ENCODE measurements around the gene CREB3L4.

CREB3L4 gene

DNA sequence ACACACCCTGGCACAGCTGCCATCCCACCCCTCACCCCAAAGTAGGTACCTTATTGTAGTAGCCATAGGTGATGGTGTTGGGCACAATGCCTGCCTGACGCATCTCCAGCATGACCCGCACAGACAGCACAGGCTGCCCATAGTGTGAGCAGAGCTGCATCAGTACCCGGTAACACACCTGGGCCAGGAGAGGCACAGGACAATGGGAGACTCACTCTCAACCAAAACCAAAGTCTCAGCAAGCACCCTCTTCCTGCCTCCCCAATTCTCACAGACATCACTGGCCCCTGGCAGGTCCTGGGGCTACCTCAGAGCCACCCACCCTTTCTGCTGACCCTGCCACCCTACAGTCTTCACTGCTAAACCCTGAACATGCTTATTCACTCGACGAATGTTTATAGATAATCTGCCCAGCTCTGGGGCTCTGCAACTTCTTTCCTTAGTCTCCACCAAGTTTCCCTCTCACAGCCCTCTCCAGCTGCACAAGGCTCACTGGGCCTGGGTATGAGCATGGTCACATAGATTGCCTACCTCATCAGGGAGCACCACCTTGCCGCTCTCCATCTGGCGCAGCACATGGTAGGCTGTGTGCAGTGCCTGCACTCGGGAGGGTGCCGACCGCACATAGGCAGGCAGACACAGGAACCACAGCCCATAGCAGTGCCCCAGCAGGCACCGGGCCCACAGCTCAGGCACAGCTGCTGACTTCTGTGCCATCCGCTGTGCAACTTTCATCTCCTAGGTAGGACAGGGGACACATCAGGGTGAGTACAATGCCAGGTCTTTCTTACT, 31.5 kb upstream of the CREB3L4 start:
- in situ Hi-C loops (cut with MboI; ENCODE audit: low sequenced_read_pairs), result no loop called here

DNA sequence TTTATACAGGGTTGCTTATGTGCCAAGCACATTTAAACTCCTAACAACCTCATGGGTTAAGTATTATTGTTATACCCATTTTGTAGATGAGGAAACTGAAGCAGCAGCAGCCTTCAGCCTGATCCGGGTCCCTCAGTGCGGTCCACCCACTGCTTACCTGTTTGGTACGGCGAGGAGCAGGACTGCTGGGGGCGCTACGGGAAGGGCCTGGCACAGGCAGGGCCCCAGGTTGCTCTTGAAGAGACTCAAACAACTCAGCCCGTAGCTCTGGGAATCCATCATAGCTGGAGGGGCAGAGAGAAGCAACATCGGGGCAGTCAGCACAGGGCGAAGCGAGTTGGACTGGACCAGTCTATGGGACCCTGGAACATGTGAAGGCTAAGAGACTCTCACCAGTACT, 30.4 kb upstream of the CREB3L4 start:
- in situ Hi-C loops (cut with MboI; ENCODE audit: low sequenced_read_pairs), result no loop called here

DNA sequence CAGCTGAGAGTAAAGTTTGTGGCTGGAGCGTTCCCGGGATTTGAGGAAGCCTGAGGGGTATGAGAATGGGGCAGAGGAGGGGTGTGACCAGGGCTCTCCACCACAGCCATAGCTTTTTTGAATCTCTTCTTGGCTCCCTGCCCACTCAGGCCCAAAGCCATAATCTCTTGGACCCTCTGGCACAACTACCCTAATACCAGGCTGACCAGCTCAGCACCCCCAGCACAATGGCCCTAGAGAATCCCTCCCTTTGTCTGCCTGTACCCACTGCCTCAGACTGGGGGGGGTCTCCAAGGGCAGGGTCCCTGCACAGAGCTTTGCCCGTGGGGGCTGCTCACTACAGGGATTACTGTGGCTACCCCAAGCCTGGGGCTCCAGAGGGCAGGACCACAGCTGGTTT, 28.7 kb upstream of the CREB3L4 start:
- in situ Hi-C loops (cut with MboI; ENCODE audit: low sequenced_read_pairs), result no loop called here

- in situ Hi-C loops (cut with MboI; ENCODE audit: low sequenced_read_pairs), result no loop called here
Measured at GRCh38 chr1:153939476-153939875, 28.2 kb upstream of the CREB3L4 start.

GRCh38 chr1:153940756-153941155, 26.9 kb upstream of the CREB3L4 start:
- in situ Hi-C loops (cut with MboI; ENCODE audit: low sequenced_read_pairs), result no loop called here

GRCh38 chr1:153941826-153942725, 25.6 kb upstream of the CREB3L4 start:
- in situ Hi-C loops (cut with MboI; ENCODE audit: low sequenced_read_pairs), result no loop called here

DNA sequence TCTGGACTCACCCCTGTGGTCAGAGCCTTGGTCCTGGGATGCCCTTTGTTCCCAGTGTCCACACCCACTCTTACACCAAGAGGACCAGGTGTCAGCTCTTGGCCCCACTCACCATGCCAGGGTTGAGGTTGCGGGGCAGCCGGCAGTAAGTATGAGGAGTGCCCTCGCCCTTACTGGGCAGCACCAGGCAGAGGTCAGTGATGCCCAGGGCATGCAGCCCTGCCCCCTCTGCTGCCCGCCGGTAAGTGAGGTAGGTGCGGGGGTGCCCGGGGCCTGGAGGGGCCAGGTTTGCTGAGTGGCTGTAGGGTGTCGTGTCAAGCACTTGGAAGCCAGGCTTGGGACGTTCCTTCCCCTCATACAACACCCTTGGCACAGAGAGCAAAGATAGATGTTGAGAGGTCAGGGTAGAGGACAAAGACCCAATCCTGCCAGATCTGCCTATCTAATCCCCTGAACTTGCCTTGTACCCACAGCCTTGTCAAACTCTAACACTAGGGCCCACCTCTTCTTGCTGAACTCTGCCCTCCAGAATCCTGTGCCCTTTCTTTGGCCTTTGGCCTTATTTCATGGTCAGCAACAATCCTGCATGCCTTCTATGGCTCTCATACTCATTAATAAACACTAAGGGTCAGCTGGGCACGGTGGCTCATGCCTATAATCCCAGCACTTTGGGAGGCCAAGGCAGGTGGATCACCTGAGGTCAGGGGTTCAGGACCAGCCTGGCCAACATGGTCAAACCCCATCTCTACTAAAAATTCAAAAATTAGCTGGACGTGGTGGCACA, 24.7 kb upstream of the CREB3L4 start:
- in situ Hi-C loops (cut with MboI; ENCODE audit: low sequenced_read_pairs), result no loop called here

DNA sequence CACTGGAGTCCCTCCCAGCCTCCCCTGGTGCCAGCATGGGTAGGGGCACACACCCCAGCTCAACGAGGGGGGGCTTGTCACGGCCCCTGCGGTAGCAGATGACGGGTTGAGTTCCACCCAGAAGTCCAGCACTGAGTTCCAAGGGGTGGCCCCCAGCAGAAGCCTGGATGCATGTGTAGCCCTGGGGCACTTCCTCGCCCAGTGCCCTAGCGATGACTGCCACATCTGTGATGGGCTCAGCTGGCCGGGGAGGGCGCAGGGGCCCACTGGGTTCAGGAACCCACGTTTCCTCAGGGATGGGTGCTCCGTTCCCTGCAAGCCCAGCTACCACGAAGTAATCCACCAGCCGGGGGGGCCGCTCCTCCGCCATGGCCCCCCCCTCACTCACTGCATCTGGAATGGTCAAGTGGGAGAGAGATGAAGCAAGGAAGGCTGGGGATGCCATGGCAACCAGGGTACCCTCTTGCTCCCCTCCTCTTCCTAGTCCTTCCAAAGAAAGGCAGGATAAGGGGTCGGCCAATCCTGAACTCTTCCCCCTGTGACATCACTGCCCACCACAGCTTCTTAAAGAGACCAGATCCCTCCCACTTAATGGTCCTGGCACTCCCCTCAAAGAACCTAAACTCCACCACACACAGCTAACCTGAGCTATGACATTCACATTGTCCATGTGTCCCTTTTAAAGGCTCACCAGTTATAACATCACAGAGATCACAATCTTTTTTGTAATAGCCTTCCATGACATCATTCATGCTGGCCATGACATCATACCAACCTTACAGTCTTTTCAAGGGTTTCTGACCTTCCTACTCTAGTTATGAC, 23.5 kb upstream of the CREB3L4 start:
- in situ Hi-C loops (cut with MboI; ENCODE audit: low sequenced_read_pairs), result no loop called here

DNA sequence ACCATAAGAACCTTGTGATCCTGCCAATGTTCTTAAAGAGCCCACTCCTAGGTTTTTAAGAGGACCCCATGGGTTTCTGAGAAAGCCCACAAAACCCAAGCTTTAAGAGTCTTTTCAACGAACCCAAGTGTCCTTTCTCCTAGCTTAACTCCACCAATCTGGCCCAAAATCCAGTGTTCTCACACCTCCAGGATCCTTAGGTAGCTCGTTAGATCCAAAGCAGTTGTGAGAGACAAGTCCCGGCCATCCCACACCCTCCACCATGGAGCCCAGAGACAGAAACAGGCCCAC, 22.9 kb upstream of the CREB3L4 start:
- in situ Hi-C loops (cut with MboI; ENCODE audit: low sequenced_read_pairs), result no loop called here

DNA sequence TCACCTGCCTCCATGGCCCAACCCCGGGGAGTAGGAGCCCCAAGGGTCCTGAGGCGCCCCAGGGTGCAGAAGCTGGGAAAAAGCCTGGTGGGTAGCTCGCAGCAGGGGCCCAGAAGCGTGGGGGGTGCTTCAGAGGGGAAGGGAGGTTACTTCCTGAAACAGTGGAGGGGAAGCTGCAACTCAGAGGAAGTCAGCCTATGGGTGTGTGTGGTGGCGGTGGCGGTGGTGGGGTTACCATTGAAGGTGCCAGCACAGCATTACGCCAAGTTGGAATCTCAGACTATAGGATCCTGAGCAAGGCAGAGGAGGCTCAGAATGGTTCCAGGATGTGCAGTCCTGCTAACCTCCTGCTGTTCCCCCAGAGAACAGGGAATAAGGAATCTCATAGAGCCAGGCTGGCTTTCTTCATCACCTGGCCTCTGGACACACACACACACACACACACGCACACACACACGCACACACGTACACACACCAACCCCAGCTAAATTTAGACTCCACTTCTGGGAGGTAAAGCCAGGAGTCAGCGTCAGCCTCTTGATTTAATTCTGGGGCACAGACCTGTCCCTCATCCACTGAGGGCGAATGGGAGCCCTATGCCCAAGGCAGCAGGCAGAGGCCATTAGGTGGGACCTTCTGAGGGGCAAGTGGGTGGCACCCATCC, 22.4 kb upstream of the CREB3L4 start:
- in situ Hi-C loops (cut with MboI; ENCODE audit: low sequenced_read_pairs), result no loop called here

GRCh38 chr1:153945795-153946621, 21.7 kb upstream of the CREB3L4 start:
- in situ Hi-C loops (cut with MboI; ENCODE audit: low sequenced_read_pairs), result no loop called here

DNA sequence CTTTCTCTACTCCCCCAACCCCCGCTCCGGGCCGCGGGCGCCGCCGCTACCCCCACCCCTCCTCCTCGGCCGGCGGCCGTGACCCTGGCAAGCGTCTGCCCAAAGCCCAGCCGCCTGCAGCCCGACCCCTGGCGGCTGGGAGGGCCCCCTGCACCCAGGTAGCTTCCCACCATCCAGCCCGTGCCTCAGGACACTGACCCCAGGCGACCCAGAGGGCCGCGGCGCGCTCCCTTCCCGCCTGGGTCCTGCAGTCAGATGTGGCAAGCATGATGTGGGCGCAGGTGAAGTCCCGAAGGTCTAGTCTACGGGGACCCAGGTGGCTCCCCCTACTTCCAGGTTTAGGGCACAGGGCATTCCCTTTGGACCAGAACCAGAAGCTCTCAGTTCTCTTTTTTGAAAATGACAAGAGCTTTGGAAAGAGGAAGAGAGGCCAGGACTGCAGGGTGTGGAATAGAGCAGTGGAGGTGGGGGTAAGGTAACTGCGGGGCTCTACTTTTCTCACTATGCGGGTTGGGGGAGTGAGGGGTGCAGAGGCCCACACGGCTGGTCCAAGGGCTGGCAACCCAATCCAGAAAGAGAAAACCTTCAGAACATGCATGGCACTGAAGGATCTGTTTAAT, 21.0 kb upstream of the CREB3L4 start, which contains the start of gene DENND4B:
TSS of gene DENND4B (minus strand) at position 97 of the 620 bp plus-strand sequence. CDS start 2,344 bp downstream, outside the sequence.
- in situ Hi-C loops (cut with MboI; ENCODE audit: low sequenced_read_pairs), result no loop called here

GRCh38 chr1:153951183-153951582, 16.5 kb upstream of the CREB3L4 start:
- in situ Hi-C loops (cut with MboI; ENCODE audit: low sequenced_read_pairs), result no loop called here

DNA sequence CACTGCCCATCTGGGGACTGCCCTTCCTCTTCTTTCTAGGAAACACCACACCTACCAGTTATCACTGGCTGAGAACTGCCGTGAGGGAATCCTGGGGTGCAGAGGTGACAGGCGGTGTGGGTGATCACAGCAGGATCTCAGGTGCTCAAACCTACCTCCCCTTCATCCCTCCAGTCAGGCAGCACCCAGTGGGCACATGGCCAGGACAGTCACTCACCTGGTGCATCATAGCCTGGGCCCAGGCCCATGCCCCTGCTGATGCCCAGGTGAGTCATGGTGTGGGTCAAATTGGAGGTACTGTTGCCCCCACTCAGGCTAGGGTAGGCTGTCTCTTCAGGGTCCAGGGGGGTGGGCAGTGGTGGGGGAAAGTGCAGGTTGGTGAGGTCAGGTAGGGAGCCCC, 15.9 kb upstream of the CREB3L4 start:
- in situ Hi-C loops (cut with MboI; ENCODE audit: low sequenced_read_pairs), result no loop called here

DNA sequence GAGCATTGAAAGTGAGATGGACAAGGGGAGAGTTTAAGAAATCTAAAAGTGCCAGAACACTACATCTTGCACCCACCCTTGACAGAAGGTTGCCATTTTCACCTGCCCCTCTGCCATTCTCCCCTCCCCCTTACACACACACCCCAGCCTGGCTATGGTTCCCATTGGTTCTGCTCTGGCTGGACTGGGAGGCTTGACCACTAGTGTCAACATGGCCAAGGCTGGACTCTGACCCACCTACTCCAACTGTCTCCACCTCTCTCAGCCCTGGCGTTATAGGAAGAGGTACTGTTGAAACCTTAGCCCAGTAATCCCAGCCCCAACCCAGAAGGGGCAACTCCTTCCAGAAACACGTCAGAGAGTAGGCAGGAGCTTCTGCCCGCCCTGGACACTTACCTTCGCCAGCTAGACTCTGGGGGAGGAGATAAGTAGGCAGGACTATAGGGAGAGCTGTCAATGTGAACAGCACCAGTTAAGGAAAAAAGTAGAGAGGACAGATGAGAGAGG, 13.8 kb upstream of the CREB3L4 start:
- in situ Hi-C loops (cut with MboI; ENCODE audit: low sequenced_read_pairs), result no loop called here

DNA sequence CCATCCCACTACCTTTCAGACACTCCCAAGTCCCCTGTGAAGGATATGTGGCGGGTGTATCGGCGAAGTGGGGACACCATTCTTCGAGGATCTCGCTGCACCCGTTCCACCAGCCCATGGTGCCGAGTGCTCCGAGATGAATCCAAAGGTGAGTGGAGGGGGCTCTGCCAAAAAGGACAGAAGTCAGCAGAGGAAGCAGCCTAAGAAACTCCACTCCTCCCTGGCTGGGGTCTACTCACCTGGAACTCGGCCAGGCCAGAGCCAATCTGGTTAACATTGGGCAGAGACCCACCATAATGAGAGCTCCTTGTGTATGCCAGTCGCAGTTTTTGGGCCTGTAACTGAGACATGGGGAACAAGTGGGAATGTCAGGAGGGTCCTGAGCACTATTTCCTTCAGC, 12.9 kb upstream of the CREB3L4 start:
- in situ Hi-C loops (cut with MboI; ENCODE audit: low sequenced_read_pairs), result no loop called here

DNA sequence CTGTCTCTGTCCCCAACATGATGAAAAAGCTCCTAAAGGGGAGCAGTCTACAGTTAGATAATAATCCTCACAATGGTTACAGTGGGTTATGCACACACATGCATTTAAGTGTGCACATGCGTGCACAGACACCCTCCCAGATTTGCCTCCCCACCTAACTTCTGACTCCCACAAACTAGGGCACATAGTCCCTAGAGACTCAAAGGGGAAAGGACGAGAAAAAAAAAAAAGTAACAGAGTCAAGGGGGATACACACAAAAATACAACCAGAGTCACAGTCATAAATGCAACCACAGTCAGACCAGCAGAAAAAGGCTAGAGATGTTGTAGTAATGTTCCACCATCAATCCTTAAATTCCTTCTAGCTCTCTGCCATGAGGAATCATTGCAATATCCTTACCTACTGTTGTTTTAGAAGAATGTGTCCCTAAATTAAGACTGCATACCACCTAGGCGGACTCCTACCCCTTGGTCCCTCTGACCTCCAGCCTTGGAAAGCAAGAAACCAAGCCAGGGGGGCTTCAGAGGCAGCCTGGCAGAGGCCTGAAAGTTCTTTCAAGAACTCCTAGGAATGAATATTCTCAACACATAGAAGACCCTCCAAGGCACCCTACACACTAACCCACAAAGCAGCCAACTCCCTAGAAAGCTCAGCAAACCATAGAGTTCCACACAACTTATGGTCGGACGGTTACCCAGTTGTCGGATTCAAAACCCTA, 10.5 kb upstream of the CREB3L4 start:
- in situ Hi-C loops (cut with MboI; ENCODE audit: low sequenced_read_pairs), result no loop called here

DNA sequence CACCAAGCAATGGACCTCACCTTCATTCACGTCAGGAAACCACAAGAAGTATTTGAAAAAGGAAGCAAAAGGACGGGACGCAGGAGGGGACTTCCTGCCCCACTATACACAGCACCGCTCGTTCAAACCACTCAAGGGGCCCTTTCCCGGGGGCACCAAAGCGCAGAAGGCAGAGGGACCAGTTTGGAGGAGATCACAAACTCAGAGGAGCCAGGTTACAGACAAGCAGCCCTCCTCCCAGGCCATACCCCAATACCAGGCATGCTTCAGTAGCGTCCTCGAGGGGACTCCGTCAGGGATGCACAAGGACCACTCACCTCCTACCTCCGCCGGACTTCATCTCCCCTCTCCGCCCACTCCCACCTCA, 10.0 kb upstream of the CREB3L4 start:
- in situ Hi-C loops (cut with MboI; ENCODE audit: low sequenced_read_pairs), result no loop called here
